NCI-H345 treated with DMSO at 0.1 percent for 48 hours (cell line): ENCODE measurements around the gene CYB561.

Experiments used
- DNase-seq: peaks from one replicate; lab custom pipeline; 2025; ENCODE audit not compliant: unreplicated experiment; lab: John Stamatoyannopoulos, UW

The CYB561 gene, protein sequence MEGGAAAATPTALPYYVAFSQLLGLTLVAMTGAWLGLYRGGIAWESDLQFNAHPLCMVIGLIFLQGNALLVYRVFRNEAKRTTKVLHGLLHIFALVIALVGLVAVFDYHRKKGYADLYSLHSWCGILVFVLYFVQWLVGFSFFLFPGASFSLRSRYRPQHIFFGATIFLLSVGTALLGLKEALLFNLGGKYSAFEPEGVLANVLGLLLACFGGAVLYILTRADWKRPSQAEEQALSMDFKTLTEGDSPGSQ

DNA sequence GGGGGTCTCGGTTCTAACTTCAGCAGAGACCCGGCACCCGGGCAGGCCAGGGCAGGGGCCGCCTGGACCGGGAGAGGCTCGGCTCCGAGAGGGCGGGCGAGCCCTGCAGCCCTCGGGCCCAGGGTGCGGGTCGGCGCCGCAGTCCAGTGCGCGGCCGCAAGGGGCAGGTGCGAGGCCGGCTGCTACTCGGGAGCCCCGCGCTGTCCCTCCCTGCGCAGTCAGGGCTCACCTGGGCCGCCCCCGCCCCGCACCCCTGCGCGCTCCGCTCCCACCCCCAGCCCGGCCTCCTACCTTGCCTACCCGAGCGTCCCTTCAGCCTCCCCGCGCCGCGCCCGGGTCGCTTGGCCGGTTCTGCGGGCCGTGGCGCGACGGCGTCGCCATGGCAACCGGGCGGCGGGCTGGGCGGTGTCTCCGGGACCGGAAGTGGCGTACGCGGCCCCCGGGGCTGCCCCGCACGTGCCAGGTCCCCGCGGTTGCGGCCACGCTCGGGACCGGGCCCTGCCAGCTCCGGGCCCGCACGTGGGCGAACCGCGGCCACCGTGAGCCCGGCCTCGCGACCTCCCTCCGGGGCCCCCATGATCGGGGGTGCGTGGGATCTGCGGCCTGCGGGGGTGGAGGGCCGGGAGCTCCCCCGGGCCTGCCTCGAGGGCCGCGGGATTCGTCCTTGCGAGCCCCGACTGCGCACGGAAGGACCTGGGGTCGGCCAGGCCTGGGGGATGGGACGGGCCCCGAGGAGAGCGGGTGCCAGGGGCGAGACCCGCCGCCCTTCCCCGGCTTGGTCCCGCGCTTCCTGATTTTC is at the start of gene CYB561:
Gene CYB561 (minus strand): TSS at position 353 of the 799 bp plus-strand sequence. CDS start 8,759 bp downstream, outside the sequence.
- peak; percentile 66 for DNase-seq

DNA sequence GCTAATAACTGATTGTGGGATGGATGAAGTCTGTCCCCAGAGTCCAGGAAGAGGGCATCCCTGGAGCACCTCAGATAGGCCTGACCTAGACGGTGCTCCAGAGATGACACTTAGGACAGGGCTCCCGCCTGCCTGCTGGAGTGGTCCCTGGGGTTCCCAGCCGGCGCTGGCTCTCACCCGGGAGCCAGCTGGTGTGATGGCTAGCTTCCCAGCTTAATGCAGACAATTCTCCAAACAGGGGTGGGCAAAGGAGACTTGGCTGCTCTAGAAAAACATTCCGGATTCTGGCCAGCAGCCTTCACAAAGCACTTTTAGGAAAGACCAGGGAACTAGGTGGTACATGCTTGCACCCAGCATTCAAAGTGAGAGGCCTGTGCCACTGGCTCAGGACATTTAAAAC is 49.4 kb upstream of the CYB561 start:
- DNase-seq = no peak

DNA sequence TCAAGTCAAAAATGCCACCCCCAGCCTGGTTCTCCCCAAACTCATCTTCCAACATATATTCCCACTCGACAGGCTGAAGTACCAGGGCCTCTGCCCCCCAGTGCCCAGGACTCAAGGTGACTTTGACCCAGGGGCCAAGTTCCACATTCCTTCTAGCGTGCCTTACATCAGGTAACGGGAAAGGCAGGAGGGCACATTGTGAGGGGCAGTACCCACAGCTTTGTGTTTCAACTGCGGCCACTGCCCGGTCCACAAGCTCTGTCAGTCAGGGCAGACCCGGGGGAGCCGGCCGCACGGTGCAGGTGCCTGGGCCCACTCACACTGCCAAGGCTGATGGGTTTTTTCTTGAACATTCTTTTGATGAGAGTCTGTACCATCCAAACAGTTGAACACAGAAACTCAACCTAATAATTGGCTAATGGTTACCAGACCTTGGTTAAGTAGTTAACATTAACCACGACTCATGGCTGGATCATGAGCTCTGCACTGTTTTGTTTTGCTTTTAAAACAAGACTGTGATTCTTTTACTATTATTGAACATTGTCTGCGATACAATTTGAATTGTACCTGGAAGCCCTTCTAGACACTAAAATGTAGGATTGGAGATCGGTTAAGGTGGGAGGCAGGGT is 48.3 kb upstream of the CYB561 start:
- no peak for DNase-seq

DNA sequence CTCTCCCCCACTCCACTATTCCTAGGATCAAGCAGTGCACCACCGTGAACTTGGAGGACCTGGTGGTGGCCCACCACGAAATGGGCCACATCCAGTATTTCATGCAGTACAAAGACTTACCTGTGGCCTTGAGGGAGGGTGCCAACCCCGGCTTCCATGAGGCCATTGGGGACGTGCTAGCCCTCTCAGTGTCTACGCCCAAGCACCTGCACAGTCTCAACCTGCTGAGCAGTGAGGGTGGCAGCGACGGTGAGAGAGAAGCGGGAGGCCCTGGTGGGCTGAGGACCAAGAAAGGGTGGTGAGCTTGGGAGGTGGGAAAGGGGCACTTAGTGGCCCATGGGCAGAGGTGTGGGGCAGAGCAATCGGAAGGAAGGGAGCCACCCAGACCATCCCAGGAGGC is 47.3 kb upstream of the CYB561 start:
- no peak for DNase-seq

DNA sequence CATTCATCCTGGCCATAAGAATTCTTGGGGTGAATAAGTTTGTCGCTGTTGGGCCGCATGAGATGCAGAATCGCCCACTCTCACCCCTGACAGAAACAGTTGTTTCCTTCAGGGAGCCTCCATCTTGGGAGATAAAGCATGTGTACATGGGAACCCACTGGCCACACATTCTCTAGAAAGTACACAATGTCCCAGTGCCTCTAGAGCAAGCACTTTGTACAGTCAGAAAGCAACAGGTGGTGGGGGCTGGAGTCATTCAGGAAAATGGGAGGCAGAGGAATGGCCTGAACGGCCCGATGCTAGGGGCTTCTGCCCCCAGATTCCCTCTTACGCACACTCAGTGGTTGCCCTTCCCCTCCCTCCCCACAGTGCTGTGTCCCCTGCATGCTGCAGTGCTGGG is 46.8 kb upstream of the CYB561 start:
- DNase-seq = no peak

DNA sequence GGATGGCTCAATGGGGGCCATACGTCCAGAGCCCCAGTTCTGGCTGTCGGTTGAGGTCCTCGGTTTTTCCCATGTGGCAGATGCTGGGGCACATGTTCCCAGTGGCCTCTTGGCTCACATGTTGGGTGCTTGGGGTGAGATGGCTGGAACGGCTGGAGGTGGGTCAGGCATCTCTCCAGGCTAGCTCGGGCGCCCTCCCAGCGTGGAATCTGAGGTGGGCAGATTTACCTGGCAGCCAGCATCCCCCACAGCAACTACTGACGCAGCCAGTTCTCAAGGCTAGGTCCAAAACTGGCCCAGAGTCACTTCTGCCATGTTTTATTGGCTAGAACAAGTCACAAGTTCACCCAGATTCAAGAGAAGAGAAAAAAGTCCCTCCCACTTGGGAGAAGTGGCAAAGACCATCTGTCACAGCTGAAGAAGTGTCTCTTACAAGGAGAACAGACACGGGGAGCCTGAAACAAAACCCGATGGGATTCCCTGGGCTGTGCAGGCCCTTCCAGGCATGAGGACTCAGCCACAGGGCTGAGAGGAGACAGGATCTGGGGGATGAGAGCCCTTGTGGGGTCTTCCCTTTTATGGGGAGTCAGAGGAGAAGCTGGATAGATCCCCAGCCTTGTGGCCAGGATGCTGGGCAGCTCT is 46.0 kb upstream of the CYB561 start:
- DNase-seq = no peak

DNA sequence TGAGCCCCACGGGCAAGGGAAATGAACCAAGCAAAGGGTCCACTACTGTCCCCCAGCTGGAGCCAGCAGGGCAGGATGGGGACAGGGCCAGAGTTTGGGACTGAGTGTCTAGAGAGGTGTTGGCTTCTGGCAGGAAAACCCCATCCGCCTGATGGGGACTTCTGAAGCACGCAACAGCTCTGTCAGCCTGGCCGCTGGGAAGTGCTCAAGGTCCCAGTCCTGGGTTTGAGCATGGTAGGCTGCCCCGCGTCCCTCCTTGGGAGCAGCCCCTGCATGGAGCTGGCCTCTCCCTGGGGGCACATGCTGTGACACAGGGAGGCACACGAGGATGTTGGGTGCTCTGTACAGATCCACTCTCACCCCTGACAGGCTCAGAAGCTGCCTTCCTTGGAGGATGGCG is 45.3 kb upstream of the CYB561 start:
- DNase-seq = no peak

DNA sequence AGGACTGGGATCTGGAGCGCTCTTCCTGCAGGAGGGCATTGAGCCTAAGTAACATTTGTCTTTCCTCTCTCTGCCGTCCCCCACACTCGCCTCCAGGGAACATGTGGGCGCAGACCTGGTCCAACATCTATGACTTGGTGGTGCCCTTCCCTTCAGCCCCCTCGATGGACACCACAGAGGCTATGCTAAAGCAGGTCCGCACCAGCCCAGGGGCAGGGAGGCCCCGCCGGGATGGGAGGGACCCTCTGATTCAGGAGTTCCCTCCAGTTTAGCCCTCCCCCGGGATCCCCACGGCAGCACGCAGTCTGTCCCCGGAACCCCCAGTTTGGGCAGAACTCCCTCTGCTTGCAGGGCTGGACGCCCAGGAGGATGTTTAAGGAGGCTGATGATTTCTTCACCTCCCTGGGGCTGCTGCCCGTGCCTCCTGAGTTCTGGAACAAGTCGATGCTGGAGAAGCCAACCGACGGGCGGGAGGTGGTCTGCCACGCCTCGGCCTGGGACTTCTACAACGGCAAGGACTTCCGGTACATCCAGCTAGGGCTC is 44.8 kb upstream of the CYB561 start:
- DNase-seq = no peak

DNA sequence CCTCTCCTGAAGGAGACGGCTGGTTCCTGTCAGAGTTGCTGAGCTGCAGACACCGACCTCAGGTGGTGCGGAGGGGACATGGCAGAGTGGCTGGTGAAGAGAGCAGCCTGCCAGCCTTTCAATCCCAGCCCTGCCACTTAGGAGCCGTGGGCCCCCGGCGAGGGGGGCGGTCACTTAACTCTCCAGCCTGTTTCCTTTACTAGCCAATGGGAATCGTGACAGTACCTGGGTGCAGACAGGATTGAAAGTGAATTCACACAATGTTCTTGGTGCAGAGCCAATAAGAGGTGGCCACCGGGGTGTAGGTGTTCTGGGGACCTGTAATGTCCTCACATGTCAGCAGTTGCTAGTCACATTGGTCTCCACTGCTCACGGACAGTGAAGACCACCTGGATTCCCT is 44.2 kb upstream of the CYB561 start:
- DNase-seq = no peak

DNA sequence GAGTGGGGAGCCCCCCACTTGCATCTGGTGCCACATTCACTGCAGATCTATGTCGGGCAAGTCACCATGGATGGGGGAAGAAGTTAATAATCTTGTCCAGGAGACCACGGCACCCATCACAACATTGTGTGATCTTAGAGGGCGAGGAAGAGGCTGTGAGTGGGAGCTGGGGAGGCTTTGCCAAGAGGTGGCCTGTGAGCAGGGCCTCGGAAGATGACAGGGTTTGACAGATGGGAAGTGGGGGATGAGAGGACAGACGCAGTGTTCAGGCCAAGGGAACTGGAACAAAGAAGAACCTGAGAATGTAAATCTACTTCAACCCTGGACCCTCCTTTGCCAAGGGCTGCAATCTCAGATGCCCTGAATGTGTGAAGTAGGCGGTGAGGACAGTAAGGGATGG is 43.2 kb upstream of the CYB561 start:
- no peak for DNase-seq

DNA sequence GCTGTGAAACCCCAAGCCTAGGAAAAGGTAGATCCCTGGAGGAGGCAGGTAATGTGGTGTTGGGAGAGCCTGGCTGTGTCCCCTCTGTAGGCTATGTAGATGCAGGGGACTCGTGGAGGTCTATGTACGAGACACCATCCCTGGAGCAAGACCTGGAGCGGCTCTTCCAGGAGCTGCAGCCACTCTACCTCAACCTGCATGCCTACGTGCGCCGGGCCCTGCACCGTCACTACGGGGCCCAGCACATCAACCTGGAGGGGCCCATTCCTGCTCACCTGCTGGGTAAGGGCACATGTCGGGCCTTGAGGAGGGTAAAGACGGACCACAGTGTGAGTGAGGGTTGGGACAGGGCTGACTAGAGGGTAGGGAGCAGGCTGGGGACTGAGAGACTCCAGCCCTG is 42.7 kb upstream of the CYB561 start:
- no peak for DNase-seq

DNA sequence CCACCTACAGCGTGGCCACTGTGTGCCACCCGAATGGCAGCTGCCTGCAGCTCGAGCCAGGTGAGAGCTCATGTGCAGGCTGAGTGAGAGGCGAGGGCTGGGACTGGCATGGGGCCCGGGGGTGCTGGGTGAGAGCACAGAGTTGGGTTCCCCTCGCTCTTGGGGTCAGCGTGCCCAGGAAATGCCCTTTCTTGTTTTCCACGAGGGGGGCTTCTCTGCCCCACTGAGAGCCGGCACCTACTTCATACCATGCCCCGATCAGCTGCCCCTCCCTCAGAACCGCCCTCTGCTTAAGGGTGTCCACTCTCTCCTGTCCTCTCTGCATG is 40.9 kb upstream of the CYB561 start:
- DNase-seq = no peak

DNA sequence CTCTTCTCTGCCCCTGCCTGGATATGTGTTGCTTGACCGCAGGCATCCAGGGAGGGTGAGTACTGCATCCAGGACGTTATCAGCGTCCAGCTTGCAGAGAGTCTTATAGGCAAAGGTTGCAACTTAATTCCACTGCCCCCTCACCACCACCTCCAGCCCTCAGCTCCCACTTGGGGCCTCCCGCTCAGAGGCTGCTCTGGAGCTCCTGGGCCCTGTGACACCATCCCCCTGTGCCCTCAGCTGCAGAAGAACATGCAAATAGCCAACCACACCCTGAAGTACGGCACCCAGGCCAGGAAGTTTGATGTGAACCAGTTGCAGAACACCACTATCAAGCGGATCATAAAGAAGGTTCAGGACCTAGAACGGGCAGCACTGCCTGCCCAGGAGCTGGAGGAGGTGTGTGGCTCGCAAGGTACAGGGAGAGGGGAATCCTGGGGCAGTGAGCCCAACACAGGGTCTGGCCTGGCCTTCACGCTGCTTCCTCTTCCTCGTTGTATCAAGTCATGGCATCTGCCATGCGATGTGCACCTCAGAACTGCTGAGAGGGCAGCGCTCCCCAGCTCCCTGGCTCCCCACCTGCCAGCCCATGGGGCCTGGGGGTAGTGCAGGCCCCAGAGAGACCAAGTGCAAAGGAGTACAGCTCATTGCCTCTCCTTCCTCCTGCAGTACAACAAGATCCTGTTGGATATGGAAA is 40.4 kb upstream of the CYB561 start:
- DNase-seq = no peak

DNA sequence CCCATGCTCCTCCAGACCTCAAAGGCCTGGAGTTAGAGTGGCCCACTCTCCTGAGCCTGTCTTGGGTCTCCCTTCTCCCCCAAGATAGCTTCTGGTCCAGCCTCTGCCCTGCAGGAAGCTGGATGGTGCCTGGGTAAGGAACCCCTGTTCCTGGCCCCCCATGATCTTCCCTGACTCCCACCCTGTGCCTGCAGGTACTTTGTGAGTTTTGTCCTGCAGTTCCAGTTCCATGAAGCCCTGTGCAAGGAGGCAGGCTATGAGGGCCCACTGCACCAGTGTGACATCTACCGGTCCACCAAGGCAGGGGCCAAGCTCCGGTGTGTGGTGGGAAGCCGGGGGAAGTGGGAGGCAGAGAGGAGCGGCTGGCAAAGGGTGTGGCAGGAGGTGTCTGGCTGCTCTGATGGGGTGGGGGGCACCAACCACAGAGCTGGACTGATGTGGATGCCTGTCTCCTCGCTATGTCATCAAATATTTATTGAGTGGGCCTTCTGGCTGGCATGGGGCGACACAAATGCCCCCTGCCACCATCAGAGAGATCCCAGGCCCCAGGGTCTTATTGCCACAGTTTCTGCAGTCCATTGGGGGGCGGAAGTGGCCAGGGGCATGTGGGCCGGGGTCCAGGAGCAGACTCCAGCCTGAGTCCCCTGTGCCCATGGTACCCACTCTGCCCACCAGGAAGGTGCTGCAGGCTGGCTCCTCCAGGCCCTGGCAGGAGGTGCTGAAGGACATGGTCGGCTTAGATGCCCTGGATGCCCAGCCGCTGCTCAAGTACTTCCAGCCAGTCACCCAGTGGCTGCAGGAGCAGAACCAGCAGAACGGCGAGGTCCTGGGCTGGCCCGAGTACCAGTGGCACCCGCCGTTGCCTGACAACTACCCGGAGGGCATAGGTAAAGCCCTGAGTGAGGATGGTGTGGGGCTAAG is 37.8 kb upstream of the CYB561 start:
- no peak for DNase-seq

DNA sequence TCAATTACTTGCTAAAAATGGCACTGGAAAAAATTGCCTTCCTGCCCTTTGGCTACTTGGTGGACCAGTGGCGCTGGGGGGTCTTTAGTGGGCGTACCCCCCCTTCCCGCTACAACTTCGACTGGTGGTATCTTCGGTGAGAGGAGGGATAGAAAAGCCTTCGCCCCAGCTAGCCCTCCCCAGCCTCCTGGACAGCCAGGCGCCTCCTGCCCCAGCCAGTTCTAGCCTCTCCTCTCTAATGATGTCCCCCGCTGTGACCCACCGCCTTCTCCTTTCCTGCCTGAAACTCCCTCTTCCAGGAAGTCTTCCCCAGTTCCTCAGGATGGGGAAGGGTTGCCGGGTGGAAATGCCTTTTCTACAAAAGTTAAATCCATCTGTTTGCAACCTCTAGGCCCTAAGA is 36.9 kb upstream of the CYB561 start:
- DNase-seq = no peak

DNA sequence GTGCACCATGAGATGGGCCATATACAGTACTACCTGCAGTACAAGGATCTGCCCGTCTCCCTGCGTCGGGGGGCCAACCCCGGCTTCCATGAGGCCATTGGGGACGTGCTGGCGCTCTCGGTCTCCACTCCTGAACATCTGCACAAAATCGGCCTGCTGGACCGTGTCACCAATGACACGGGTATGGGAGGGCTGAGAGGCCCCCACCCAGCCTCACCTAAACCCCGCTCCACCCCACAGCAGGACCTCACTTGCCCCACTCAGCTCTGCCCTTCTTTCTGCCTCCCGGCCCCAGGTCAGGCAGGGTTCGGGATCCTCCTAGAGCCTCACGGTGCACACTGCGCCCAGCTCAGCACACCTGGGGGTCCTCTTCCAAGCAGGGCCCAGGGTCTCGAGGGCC is 36.4 kb upstream of the CYB561 start:
- no peak for DNase-seq

DNA sequence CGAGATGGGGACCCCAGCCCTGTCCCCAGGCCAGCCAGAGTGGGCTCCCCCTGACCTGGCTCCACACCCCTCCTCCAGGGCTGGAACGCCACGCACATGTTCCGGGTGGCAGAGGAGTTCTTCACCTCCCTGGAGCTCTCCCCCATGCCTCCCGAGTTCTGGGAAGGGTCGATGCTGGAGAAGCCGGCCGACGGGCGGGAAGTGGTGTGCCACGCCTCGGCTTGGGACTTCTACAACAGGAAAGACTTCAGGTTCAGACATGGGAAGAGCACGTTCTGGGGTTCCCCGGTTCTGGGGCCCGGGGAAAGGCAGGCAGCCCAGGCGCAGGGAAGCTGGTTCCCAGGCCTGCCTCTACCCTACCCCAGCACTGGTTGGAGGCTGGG is 35.4 kb upstream of the CYB561 start:
- no peak for DNase-seq

DNA sequence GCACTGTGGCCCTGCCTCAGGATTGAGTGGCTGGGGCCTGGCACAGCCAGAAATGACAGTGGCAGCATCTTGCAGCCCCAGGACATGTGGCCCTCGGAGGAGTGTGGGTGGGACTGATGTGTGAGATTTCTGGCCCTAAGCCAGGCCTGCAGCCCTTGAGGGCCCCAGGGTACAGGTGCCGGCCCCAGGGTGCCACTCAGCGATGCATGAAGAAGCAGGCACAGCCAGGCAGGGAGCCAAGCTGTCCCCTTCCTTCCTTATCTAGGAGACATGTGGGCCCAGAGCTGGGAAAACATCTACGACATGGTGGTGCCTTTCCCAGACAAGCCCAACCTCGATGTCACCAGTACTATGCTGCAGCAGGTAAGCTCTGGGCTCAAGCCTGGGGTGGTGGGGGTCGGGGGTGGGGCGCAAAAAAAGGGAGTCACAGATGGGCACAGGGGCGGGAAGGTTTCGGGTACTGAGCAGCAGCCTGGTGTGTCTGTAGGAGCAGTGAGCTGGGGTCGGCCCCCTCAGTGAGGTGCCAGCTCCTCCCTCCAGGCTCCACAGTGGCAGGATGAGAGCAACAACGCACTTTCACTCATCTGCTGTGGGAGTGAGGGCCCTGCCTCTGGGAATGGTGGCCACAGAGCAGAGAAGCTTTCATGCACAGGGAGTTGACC is 34.9 kb upstream of the CYB561 start:
- peak; percentile 99 for DNase-seq

DNA sequence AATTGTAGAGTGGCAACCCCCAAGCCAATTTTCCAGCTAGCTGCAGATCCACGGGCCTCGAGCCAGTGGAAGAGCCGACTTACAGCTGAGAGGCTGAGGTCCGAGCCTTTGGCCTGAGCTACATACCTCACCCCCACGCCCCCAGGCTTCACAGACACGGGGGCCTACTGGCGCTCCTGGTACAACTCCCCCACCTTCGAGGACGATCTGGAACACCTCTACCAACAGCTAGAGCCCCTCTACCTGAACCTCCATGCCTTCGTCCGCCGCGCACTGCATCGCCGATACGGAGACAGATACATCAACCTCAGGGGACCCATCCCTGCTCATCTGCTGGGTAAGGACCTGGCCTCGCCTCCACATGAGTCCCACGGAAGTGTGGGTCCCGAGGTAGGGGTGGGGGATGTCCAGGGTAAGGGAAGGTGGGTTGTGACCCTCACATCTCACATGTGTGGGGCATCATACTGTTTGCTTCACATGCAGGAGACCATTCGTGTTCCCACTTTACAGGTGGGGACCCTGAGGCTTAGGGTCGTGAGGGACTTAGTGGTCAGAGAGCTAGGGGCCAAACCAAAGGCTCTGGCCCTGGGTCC is 34.2 kb upstream of the CYB561 start:
- no peak for DNase-seq
